Mammary epithelial cell (primary cell): Measurements from ENCODE around the gene ATP11A.

Source experiments
- EZH2 ChIP-seq: IDR thresholded peaks from 2 replicates; pipeline ENCODE4 v1.6.1; 2012; ENCODE audit warnings: low read length, inconsistent platforms, borderline replicate concordance
- TF ChIP-seq, protein P1 (sequence below), 2 donors: IDR thresholded peaks in 1 of 2; conservative IDR thresholded peaks in 1 of 2; 2 replicates each; pipeline ENCODE4 v1.5.1; 2011 to 2012; ENCODE audit warnings: inconsistent platforms in 2 of 2, low read length in 2 of 2, mild to moderate bottlenecking in 2 of 2, control low read depth in 1 of 2, low read depth in 1 of 2; ENCODE audit not compliant: insufficient read depth in 1 of 2; ENCODE audit errors: extremely low read depth in 1 of 2

DNA sequence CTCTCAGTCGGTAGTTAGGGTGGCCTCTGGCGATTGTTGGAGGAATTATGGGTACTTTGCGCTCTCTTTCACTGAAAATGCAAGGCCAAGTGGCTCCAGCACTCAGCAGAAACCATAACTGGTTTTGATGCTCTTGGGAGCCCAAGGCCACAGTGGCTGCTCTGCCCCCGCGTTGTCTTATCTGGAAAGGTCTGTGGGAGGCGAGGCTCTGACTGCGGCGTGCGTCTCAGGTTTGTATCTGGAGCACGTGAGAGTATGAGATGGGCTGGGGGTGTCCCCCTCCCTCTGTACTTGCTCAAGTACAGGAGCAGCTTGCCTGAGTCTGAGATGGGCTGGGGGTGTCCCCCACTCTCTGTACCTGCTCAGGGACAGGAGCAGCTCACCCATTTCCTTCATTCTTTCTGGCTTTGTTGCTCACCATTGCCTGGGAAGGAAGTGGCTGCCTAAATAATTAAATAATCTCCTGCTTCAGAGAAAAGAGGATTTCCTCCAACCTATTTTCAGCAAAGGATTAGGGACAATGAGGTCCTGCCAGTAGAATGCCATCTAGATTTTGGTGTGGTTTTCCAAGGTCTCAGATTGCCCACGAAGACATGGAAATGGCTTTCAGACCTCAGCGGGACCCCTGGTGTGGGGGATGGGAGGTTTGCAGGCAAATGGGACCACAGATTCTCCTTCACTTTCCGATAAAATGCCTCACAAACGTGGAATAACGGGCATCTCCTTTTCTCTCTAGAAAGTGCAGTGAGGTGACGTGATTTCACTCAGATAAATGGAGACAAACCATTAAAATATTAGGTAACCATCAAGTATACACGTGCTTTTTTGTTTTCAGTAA, 14.7 kb downstream of the ATP11A start:
- TF ChIP-seq, protein P1, sequence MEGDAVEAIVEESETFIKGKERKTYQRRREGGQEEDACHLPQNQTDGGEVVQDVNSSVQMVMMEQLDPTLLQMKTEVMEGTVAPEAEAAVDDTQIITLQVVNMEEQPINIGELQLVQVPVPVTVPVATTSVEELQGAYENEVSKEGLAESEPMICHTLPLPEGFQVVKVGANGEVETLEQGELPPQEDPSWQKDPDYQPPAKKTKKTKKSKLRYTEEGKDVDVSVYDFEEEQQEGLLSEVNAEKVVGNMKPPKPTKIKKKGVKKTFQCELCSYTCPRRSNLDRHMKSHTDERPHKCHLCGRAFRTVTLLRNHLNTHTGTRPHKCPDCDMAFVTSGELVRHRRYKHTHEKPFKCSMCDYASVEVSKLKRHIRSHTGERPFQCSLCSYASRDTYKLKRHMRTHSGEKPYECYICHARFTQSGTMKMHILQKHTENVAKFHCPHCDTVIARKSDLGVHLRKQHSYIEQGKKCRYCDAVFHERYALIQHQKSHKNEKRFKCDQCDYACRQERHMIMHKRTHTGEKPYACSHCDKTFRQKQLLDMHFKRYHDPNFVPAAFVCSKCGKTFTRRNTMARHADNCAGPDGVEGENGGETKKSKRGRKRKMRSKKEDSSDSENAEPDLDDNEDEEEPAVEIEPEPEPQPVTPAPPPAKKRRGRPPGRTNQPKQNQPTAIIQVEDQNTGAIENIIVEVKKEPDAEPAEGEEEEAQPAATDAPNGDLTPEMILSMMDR (conservative IDR thresholded peaks at IDR 0.05 in 1 of 2, IDR thresholded peaks at IDR 0.05 in 1 of 2; ENCODE audit: extremely low read depth in 1 of 2, insufficient read depth in 1 of 2, low read depth in 1 of 2, low read length in 2 of 2) = no peak
- no peak for TF ChIP-seq EZH2
